NCI-H2196 treated with DMSO at 0.1 percent for 48 hours (cell line): Measurements from ENCODE around the gene WFS1.

Experiments used
- DNase-seq: peaks from one replicate; lab custom pipeline; 2025; ENCODE audit not compliant: unreplicated experiment; lab: John Stamatoyannopoulos, UW

The WFS1 gene

DNA sequence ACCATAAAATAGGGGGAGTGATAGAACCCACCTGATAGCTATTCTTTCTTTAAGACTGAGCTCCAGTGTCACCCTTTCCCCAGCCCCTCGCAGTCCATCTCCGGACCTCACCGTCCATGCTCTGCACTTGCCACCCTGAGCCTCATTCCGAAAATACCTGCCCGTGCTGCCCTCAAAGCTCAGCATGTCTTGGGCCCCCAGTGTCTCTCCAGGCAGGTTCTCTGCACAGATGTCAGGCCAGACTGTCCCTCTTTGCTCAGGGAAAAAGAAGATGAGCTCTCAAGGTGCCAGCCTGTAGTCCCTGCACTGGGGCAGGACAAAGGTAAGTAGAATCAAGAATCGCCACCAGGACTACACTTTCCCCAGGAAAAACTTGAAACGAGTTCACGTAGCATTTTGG lies 9.8 kb upstream of the WFS1 start:
- DNase-seq = no peak

DNA sequence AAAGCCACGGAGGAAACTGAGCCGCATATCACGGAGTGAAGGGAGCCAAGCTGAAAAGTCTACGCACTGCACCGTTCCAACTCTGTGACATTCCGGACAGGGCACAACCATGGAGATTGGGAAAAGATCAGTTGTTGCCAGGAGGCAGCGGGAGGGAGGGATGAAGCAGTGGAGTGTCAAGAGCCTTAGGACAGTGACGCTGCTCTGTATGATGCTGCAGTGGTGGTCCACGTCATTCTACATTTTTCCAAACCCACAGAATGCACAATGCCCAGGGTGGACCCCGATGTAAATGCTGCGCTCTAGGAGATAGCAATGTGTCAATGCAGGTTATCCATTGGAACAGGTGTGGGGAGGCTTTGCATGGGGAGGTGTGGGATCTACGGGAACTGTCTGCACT lies 7.5 kb upstream of the WFS1 start:
- no peak for DNase-seq

DNA sequence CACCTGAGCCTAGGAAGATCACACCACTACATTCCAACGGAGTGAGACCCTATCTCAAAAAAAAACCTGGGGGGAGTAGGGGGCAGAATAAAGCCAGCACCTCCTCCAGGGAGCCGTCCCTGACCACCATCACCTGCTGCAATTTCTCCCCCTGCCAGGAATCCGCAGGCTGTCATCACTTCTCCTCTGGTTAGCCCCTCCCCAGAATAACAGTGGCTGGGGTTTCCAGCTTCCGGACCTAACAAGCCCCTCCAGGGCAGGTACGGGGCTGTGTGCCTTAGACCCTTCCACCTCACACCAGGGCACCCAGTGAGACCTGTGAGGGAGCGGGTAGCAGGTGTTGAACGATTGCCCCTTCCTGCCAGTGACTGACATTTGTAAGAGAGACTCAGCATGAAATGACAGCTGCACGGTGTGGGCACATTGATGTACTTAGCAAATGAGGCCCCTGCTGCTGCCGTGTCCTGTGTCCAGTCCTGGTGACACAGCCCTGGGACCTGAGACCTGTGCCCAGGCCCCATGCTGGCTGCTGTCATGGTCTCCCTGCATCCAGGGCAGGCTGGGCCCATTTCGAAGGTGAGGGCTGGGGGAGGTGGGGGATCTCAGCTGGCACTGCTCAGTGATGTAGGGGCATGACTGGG lies 6.7 kb upstream of the WFS1 start:
- no peak for DNase-seq

DNA sequence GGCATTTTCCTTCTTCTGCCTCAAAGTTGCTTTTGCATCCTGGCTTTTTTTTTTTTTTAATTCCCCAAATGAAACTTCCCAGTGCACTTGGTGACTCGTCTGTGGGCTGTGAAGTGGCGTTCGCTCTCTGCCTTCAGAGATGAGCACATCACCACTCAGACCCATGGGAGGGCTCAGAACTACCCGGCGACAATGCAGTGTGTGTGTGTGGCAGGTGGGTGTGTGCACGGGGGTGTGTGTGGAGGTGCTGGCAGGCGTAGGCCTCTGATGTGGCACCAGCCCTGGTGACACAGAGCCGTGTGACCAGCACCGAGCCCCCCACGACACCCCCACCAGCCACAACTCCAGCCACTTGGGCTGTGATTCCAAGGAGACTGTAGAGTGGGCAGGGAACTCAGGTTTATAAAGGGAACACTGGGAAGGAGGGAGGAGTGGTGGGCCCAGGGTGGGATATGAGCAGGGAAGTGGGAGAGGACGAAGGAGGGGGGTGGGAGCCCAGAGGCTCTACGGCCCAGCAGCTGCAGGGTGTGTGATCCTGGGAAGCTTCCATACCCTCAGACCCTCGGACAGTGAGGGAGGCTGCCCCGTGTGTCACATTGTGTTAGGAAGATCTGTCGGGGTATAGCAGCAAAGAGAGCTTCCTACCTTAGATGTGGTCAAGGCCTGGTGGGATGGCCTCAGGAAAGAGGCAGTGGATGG lies 6.0 kb upstream of the WFS1 start:
- DNase-seq = no peak

DNA sequence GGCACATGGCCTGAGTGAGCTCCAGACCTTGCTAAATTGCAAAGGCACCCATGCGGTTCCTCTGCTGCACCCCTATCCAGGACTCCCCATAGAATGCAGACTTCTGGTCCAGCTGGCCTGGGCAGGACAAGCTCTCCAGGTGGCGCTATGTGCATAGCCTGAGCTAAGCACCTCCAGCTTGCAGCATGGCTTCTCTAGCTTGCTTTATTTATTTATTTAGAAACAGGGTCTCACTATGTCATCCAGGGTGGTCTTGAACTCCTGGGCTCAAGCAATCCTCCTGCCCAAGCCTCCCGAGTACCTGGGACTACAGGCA lies 5.5 kb upstream of the WFS1 start:
- DNase-seq = no peak

DNA sequence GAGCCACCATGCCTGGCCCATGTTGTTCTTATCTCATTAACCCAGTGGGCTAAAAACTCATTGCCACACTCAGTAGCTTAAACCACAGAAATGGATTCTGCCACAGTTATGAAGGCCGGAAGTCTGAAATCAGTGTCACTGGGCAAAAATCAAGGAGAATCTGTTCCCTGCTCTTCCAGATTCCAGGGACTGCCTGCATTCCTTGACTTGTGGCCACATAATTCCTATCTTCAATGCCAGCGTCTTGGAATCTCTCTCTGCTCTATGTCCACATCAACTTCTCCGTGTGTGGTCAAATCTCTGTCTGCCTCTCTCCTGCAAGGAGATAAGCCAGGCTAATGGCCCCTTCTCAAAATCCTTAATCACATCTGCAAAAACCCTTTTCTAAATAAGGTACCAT lies 4.1 kb upstream of the WFS1 start:
- DNase-seq = no peak

DNA sequence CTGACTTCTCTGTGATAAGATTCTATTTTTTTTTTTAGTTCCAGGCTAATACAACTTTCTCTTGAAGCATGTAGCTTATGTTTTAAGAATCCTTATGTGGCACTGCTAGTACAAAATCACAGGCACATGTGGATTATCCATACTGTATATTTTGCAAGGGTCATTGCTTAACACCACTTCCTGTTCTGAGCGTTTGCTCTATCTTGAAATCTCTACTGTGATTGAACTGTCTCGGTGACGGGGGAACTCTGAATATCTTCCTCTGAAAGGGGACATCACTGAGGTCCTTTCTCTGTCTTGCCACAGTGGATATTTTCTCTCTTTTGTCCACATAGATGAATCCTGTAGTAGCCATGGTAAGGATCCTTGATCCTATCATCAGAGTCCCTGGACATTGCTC lies 2.1 kb upstream of the WFS1 start:
- no peak for DNase-seq

DNA sequence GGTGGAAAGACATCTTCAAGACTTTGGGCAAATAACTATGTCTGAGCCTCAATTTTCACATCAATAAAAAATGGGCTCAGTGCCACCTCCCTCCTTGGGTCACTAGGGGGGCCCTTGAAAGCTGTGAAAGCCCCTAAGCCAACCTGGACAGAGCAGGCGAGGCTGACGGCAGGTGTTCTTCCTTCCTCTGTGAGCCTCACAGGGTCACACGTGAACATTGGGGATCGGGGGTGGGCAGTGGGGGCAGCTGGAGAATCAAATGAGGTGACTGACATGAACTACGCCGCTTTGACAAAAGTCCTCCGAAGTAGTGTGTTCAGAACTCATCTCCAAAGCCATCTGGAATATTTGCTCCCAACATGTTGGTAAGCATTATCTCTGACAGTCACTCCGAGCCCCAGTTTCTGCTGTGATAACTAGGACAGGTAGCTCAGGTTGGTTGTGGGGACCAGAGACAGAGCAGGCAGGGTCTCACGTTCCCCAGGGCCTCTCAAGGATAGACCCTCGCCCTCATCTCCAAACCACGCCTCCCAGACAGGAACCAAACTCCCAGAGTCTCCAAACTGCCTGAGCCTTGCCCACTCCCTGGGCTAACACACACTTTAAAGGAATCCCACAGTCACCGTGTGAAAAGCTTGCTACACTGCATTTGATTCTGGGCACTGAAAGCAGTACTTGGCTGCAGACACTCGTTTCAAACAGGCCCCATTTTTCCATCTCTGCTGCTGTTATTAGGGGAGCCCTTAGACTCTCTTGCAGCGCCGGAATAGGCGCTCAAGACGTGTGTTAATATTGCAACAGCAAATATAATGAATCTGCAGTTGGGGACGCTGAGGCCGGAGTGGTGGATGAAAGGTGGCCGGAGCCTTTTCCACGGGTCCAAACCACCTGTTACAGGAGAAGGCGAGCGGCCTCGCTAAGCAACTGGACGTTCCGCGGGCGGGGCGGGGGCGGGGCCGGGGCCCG lies 717 bp upstream of the WFS1 start:
- no peak for DNase-seq

DNA sequence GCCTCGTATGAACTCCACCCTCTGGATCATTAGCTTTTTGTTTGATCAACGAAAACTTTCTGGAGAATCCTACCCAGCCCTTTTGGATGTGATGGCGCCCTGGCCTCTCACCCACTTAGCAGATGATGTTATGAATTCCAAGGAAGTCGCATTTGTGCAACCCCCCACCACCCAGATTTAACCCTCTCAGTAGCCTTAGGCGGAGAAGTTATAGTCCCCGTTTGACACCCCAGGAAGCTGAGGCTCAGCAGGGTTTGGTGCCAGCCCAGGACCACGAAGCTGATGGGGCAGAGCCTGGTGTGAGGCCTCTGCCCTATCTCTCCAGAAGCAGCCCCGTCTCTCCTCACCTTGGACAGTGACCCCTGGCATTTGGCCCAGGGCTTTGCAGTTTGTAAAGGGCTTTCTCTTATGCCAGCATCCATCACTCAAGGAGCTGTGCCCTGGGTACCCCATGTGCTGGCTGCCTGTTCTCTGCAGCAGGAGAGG lies 1.0 kb downstream of the WFS1 start:
- no peak for DNase-seq

DNA sequence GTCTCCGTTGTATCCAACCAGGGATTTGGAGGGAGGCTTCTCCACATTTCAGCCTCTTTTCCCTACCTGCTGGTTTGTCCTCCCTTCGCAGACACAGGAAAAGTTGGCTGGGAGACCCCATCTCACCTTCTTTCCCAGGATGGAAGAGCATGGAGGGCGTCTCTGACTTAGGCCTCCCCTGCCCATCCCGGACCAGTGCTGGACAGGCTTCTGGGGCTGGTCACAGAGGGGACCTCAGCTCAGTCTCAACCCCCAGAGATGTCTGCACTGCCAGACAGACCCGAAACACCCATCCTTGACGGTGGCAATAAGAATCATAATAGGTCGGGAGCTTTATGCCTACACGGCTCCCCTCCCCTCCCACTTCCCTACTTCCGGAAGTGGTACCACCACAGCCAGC lies 1.6 kb downstream of the WFS1 start:
- no peak for DNase-seq

DNA sequence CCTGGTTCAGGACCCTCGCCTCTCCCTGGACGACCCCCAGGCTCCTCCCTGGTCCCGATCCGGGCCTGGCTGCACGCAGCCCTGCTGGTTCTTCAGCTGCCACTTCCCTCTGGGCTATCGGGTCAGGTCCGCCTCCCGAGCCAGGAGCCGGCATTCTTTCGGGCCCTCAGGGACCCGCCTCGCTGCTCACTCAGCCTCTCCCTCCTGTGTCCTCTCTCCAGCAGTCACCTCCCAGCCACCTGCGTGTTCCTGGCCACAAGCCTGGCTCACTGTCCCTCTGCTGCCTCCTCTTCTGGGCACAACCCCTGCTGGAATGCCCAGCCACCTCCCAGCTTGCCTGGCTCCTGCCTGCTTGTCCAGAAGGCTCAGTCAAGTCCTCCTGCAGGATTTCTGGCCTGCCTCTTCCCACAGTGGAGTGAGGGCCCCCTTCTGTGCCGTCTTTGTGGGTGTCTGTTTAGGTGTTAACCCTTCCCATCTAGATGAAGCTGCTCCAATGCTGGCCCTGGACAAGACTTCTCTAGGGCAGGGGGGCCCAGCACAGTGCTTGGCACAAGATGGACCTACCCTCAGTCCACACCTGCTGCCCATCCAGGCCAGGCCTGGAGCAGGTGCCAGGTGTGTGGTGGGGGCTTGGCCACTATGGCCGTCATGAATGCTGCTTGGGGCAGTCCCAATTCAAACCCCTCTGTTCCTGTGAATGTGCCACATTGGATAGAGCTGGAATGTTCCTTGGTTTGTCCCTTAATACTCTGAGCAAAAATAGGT lies 2.2 kb downstream of the WFS1 start:
- DNase-seq = no peak

DNA sequence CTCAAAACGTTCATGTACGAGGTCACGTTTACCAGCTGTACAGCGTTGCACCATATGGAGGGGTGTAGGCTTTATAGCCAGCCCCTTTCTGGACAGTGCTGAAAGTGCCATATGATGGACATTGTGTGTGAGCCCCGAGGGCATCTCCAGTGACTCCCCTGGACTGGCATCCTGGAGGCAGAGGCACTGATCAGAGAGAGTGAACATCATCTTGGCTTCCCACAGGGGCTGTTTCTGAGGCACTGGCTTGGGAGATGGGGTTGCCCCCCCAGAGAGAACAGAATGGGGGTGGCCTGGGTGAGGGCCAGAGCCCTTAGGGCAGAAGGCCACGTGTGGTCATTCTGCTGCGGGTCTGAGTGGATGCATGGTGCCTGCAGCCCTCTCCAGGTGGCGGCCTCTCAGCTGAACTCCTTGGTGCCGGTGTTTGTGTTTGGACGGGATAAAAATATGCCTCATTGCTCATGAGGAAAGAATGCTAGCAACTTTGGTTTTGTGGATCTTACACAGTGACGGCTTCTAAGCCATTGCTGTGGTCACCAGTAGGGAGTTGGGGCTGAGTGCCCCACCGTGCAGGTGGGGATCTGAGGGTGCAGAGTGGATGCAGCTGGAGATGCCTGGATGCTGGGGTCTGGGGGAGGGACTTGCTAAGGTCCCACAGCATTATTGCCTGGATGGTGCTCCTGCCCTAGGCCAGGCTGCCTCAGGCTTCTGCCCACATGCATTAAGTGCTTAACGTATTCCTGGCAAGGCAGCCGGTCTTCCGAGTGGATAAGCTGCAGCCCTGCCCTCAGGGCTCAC lies 3.4 kb downstream of the WFS1 start:
- DNase-seq = no peak

DNA sequence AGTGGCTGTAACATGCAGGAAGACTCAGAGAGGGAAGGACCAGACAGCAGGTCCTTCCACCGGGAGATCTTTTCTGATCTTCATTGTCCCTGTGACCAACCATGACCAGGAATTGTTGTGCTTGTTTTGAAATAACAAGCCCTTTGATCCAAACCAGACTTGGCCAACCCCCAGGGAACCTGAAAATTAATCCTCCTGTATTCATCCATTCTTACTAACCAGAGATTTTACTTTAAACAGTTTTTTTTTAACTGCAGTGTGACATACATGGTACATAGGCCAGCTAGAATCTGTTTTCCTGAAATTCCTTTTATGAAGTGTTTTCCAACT lies 4.0 kb downstream of the WFS1 start:
- no peak for DNase-seq

DNA sequence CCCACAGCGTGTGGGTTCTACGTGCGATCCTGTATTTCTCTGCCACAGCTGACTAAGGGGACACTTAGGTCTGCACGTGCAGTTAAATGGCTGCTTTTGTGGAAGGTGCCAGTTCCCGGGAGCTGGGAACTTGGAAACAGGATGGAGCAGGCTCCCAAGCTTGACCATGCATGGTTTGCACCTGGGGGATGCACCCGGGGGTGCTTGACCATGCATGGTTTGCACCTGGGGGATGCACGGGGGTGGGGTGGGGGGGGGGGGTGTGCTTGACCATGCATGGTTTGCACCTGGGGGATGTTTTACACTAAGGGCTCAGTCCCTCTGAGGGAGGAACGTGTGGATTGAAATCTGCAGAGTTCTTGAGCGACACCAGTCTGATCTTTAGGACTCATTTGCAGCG lies 5.7 kb downstream of the WFS1 start:
- DNase-seq = no peak

DNA sequence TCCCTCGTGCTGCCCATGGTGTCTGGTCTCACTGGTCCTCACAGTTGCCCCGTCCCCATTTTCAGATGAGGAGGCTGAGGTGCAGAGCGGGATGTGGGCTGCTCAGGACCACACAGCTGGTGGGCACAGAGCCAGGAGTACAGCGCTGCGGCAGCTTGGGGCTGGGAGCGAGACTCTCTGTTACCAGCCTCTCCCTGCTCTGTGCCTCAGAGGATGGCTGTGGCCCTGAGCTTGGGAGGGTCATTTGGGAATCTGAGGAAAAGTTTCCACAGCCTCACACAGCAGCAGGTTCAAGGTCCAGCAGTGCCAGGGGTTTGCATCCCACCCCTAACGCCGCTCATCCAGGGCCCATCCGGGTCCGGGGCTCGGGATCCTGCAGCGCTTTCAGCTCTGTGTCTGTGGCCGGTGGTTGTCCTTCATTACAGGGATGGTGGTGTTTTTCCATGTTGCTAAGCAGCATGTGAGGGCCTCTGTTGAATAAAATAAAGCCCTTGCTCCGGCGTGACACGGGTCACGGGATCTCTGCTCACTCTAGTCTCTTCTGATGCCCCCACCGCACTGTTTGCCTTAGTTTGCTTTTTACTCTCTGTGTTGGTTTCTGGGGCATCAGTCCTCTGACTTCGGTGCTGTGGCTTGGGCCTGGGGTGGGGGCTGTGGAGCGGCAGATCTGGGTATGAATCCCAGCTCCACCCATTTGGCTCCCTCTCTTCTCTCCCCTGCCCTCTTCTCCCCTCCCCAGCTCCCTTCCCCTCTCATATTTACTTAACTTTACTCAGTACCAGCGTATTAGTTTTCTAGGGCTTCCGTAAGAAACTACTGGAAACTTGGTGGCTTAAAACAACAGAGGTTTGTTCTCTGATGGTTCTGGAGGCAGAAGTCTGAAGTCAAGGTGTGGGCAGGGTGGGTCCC lies 6.5 kb downstream of the WFS1 start:
- no peak for DNase-seq

DNA sequence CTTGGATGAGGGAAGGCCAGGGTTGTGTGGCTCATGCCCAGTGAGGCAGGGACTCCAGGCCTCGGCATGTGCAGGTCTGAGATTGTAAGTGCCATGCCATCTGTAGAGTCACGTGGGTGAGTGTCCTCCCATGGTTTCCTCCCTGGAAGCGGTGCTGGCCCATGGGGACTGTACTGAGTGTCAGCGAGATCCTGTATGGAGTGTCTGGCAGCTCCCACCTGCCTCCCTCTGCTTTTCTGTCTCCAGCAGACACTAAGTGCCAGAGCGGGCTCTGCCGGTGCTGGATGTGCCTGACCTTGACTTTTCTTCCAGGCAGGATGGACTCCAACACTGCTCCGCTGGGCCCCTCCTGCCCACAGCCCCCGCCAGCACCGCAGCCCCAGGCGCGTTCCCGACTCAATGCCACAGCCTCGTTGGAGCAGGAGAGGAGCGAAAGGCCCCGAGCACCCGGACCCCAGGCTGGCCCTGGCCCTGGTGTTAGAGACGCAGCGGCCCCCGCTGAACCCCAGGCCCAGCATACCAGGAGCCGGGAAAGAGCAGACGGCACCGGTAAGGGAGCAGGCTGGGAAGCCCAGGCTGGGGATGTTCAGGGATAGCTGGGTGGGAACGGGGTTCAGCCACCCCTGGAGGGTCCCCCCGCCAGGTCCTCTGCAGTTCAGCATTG lies 7.6 kb downstream of the WFS1 start:
- no peak for DNase-seq

DNA sequence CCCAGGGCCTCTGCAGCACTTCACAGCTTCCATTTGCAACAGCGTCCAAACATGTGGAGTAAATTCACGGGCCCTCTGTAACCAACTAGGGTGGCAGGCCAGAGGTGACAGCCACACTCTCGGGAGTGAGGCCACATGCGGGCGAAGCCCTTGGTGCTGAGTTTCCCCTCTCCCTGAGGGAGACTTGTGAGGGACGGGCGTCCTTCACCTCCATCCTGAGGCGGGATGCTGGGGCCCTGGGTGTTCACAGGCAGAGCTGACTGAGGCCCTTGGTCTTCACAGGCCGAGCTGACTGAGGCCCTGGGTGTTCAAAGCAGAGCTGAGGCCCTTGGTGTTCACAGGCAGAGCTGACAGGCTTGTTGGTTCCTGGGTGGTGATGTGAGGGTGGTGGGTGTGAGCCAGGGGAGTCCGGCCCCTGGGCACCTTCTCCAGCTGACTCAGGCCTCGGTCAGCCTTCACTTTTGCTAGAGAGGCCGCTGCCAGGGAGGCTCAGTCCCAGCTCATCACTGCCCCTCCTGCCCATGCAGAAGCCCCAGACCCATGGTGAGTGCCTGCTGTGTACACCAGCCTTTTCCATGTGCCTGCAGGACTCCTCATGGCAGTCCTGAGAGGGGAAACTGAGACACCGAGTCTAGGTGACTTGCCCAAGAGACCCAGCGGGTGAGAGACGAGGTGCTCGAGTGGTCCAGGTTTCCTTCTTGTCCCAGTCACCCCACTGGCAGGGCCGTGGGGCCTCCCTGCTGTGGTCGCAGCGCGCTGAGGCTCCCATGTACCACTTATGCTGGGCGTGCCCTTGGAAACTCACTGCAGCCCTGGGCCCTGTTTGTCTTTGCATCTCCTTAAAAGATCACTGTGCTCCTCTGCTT lies 8.5 kb downstream of the WFS1 start:
- DNase-seq = no peak

DNA sequence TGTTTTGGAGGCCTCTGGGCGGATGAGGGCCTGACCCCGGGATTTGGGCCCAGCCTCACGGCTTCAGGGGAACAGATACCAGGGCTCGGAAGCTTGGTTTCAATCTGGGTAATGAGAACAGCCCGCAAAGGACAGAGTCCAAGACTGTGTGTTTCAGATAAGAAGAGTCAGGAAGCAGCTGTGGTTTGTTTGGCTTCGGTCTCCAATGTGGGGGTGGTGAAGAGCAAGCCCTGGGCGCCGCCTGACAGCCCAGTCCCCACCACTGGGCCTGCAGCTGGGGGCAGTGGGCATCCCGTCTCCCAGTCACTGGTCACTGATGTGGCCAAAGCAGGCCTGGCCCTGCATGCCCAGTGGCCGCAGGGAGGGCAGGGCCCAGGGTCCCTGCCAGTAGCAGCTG lies 9.1 kb downstream of the WFS1 start:
- DNase-seq = no peak
